ENCODE measurements around the gene SYNGR3.

The SYNGR3 gene

DNA sequence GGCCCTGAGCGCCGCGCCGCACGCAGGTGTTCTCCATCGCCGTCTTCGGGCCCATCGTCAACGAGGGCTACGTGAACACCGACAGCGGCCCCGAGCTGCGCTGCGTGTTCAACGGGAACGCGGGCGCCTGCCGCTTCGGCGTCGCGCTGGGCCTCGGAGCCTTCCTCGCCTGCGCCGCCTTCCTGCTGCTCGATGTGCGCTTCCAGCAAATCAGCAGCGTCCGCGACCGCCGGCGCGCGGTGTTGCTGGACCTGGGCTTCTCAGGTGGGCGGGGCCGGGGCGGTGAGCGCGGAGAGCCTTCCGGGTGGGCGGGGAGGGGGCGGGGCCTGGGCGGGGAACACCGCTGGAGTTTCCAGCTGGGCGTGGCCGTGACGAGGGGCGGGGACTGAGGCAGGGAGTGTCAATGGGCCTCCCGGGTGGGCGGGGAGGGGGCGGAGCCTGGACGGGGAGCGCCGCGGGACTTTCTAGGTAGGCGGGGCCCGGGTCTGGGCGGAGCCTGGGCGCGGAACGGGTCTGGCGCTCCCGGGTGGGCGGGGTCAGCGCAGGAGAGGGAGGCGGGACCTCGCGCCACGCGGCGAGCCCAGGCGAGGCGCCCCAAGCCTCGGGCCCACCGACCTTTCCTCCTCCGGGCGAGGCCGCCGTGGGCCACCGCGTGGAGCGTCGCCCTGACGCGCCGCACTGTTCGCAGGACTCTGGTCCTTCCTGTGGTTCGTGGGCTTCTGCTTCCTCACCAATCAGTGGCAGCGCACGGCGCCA lies 2.4 kb downstream of the SYNGR3 start:
- in situ Hi-C loops (cut with MboI; ENCODE audit: low sequenced_read_pairs), result no loop called here

DNA sequence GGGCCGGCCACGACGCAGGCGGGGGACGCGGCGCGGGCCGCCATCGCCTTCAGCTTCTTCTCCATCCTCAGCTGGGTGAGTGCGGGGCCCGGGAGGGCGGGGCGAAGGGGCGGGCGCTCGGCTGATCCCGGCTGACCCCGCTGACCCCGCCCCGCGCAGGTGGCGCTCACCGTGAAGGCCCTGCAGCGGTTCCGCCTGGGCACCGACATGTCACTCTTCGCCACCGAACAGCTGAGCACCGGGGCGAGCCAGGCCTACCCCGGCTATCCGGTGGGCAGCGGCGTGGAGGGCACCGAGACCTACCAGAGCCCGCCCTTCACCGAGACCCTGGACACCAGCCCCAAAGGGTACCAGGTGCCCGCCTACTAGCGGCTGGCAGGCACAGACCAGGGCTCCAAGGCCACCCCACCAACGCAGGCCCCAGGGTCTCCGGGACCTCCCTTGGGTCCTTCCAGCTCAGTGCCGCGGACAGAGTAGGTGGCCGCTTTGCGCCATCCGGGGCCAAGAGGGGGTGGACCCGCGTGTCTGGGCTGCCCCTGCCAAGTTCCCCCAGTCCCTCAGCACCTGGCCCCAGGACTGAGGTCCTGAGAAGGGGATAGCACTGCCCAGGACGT lies 3.0 kb downstream of the SYNGR3 start:
- in situ Hi-C loops (cut with MboI; ENCODE audit: low sequenced_read_pairs), result no loop called here

DNA sequence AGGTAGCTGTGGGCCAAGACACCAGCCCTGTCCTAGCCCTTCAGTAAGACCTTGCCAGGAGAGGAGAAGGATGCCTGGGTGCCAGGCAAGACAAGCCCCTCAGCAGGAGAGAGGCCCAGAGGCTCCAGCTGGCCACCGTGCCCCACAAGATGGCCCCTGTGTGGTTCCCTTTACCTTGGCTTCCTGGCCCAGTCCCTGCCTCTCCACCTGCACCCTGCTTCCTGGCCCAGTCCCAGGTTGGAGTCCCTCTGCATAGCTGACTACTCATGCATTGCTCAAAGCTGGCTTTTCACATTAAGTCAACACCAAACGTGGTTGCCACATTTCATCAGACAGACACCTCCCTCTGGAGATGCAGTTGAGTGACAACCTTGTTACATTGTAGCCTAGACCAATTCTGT lies 4.0 kb downstream of the SYNGR3 start:
- in situ Hi-C loops (cut with MboI; ENCODE audit: low sequenced_read_pairs), result no loop called here

DNA sequence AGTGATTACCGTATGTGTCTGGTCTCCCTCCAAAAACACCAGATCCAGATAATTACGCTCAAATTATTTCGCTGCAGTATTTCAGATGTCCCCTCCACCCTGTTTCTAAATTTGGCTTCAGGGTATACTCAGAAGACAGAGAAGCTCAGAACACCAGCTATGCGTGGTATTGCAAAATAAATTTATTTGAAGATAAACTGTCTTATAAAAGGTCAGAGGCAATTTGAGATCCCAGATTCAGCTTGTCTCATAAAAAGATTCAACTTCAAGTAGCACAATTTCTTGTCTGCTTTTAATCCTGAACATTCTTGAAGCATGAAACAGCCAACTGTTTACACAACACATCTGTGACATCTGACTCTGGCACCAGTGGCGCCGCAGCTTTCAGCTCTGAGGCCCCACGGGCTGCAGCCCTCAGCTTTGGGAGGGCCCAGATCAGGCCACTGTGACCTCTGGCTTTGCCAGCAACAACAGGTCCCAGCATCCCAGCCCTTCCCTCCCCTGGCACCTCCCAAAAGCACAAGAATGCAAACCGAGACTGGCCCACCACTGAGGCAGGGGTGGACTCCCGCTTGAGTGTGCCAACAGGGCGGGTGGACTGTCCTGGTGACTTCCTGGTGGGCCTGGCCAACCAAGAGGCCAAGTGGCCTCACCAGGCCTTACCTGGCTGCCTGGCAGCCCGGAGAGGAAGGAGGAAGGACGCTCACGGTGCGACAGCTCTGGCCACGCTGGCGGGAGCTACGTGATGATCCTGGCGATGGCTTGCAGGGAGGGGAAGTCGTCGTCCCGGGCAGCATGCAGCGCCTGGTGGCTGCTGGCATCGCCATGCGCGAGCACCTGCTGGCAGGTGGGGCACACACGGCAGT lies 8.0 kb downstream of the SYNGR3 start:
- in situ Hi-C loops (cut with MboI; ENCODE audit: low sequenced_read_pairs), result no loop called here

DNA sequence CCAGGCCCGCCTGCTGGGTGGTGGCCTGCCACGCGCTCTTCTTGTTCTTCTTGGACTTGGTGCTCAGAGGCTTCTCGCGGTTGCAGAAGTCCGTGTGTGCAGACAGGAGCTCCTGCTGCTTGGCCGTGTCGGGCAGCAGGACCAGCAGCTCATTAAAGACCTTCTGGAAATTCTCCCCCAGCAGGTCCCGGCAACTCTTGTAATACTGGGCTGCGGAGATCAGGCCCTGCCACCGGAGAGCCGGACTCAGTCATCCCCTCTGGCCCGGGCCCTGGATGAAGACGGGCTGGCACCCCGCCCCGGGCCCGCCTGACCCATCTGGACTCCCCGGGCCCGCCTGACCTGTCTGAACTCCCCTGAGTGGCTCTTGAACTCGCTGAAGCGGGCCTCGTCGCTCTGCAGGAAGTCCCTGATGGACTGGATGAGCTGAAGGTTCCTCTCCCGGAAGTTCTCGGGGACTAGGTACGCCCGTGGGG lies 8.6 kb downstream of the SYNGR3 start:
- in situ Hi-C loops (cut with MboI; ENCODE audit: low sequenced_read_pairs), result no loop called here

DNA sequence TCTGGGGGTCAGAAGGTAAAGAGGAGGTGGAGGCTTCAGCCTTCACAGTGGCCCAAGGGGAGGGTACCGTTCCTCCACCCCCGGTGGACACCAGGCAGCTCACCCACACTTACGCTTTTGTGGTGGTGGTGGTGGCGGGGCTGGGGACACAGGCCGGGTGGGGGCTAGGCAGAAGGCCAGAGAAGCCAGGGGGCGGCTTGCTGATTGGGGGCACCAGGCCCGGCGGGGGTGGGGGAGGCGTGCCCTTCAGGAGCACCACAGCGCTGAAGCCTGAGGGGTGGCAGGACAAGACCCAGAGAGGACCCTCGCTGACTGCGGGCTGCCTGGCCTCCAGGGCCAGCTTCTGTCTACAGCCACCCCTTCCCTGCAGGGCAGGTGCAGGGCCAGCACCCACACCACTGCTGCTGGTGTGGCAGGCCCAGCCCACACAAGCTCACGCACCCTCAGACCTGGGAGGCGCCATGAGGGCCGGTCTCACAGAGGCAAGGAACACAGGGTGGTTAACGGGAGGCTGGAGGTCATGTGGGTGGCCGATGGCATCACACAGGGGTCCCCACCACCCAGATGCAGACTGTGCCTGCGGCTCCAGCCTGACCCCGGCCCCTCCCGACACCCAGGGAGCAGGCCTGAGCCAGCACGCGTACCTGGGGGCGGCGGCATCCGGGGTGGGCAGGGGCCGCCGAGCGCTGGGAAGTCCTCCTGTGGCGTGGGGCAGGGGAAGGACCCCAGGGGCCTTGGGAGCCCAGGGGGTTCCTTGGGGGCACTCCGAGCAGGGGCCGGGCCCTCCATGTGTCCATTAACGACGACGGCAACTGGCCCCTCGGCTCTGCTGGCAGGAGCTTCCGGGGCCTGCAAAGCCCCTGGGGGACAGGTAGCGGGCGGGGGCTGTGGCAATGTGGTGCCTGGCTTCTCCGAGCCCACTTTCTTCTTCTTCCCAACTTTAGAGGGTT lies 9.4 kb downstream of the SYNGR3 start:
- in situ Hi-C loops (cut with MboI; ENCODE audit: low sequenced_read_pairs), result no loop called here

DNA sequence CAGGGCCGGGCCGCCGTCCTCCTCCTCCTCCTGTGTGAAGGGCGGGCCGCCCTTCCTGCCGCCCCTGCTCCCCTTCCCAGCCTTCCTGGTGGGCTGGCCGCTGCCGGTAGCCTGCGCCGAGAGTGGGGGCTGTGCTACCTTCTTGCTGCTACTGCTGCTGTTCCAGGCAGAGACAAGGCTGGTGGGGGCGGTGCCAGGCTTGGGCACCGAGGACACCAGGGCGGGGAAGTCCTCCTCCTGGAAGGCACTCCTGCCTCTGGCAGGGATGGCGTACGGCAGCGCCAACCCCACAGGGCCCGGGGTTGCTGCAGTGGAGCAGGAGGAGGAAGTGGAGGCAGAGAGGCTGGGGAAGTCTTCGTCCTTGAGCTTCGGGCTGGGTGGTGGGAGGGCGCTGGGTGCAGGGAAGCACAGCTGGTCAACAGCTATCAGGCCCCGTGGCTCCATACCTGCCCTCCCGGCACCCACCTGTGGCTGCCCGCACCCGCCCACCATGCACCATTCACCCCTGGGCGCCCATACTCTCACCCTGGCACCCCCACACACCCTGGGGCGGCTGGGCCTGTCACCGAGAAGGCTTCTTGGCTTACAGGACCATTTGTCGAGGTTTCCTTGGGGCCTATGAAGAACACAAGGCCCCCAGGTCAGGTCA lies 10.2 kb downstream of the SYNGR3 start:
- in situ Hi-C loops (cut with MboI; ENCODE audit: low sequenced_read_pairs), result loop anchor here (25.0 kb wide), 1 partner anchor 137 kb away; the partner anchor contains the start of genes PKD1 and RAB26

DNA sequence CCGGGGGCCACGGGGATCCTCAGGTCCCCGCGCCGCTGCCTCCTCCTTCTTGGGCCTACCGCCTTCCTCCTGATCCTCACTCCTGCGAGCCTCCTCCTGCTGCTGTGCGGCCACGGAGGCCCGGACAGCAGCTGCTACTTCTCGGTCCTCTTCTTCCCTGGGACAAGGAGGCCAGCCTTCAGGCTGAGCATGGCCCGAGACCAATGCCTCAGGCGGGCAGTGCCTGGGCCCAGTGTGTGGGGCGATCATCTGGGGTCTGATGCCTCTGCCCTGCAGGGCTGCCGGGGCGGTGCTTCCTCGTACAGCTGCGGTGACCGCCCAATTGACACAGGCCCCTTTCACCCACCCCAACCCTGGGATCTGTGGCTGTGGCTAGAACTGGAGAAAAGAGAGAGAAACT lies 11.3 kb downstream of the SYNGR3 start:
- in situ Hi-C loops (cut with MboI; ENCODE audit: low sequenced_read_pairs), result loop anchor here (25.0 kb wide), 1 partner anchor 136 kb away; the partner anchor contains the start of genes PKD1 and RAB26

DNA sequence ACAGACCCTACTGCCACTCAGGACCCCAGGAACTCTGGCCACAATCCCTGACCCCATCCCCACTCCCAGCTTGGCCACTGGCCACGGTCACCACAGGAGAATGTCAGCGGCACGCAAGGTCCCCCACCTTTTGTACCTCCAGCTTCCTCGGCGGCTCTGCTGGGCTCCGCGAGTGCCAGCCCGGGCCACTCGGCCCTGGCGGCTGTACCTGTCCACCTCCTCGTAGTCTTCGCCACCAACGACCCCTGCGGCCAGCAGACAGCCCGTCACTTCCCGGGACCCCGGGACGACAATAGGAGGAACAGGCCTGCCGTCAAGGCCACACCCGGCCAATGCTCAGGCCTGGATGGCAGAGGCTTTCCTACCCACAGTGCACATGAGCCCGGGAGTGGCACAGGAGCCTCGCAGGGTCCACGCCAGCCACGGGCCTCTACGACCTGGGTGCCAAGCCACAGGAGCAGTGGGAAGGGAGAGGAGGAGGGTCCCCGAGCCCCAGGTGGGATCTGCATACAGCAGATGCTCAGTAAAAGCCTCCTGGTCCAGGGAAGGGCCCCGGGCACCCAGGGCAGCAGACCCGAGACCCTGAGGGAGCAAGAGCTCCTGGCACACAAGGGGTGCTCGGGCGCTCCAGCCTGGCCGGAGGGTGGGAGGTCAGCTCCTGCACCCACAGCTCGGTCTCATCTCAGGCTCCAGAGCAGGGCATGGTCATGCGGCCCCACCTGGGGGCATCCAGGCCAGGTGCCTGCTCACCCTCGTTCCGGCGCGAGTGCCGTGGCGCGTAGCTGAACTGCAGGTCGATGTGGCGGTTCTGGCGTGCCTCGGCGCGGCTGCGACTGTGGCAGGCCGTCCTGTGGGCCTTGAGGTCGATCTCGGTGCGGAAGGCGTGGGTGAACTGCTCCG lies 11.9 kb downstream of the SYNGR3 start:
- in situ Hi-C loops (cut with MboI; ENCODE audit: low sequenced_read_pairs), result loop anchor here (25.0 kb wide), 1 partner anchor 136 kb away; the partner anchor contains the start of genes PKD1 and RAB26

DNA sequence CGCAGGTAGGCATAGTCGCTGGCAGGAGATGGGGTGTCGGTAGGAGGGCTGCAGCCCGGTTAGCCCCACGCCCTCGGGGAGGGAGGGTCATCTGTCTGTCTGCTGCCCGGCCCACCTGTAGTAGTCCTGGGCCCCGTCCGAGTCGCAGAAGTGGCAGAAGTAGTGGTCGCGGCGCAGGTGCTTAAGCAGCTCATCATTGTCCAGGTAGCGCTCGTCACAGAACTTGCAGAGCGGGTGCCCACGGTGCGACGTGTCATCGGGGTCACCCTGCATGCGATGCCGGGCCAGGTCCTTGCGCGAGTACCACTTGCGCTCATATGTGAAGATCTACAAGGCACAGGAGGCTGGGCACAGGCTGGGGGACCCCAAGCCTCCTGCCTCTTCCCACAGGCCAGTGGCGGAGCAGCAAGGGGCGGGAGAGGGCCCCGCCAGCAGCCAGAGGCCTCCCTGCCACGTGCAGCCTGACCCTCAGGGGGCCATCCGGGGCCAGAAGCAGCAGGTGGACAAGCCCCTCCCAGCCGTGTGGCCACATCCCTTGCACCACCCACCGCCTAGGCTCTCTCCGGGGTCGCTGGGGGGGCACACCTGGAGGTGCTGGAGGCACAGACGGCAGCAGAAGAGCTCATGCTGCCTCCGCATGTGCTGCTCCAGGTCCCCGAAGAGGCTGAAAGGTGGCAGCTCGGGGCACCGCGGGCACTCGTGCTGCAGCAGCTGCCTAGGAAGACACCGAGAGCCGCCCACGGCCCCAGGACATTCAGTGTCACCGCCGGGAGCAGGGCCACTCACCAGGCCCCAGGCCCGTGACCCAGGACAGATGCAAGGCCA lies 12.8 kb downstream of the SYNGR3 start:
- in situ Hi-C loops (cut with MboI; ENCODE audit: low sequenced_read_pairs), result loop anchor here (25.0 kb wide), 1 partner anchor 135 kb away; the partner anchor contains the start of genes PKD1 and RAB26

DNA sequence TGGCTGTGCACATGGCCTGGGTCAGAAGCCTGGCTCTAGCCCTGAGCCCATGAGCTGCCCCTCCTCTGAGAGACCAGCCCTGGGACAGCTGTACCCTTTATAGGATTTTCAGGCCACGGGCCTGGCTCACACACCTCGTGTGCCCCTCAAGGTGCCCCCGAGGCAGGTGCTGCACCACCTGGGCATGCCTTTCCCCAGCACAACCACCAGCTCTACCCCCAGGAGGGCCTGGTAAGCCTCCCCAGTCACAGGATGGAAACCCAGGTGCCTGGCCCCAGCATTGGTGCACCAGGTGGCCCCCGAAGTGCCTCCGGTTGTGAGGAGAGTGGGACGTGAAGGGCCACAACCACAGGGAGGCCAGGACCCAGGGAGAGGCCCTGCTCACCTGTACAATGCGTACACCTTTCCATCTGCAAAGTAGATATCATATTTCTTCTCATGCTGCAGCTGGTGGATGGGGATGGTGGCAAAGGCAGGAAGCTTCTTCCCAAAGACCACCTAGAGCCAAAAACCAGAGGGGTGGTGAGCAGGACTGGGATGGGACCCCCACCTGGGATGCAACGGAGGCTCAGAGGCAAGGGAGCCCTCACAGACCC lies 13.6 kb downstream of the SYNGR3 start:
- in situ Hi-C loops (cut with MboI; ENCODE audit: low sequenced_read_pairs), result loop anchor here (25.0 kb wide), 1 partner anchor 134 kb away; the partner anchor contains the start of genes PKD1 and RAB26

DNA sequence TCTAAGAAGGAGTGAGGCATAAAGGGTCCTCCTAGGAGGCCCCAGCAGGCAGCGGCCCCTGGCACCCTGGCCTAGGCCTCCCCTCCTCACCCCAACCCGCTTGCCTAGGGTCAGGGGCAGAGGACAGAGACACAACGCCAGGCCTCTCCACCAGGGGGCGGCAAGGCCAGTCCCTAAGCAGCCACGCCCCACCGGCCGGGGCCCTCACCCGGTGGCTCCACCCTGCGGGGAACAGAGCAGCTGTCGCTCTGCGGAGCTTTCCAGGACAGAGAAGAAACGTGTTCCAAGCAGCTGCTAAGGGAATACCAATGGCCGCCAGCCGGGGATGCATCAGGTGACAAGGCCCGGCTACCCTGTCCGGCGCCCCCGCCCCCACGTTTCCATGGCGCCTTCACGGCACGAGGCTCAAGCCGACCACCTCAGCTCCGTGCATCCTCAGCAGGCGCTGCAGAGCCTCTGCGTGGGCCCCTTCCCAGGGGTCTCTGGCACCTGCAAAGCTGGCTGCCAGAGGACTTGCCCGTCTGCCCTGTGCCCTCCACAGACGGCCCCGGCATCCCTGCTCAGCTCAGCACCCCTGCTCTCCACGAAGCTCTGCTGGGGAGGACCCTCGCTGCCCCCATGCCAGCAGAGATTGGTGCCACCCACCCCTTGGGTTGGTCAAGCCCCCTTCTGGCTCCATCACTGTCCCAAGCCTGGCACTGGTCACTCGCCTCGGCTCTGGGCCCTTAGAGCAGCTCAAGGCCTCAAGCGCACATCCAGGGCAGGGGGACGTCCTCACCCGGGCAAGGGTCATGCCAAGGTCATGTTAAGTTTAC lies 14.3 kb downstream of the SYNGR3 start:
- in situ Hi-C loops (cut with MboI; ENCODE audit: low sequenced_read_pairs), result loop anchor here (25.0 kb wide), 1 partner anchor 133 kb away; the partner anchor contains the start of genes PKD1 and RAB26

DNA sequence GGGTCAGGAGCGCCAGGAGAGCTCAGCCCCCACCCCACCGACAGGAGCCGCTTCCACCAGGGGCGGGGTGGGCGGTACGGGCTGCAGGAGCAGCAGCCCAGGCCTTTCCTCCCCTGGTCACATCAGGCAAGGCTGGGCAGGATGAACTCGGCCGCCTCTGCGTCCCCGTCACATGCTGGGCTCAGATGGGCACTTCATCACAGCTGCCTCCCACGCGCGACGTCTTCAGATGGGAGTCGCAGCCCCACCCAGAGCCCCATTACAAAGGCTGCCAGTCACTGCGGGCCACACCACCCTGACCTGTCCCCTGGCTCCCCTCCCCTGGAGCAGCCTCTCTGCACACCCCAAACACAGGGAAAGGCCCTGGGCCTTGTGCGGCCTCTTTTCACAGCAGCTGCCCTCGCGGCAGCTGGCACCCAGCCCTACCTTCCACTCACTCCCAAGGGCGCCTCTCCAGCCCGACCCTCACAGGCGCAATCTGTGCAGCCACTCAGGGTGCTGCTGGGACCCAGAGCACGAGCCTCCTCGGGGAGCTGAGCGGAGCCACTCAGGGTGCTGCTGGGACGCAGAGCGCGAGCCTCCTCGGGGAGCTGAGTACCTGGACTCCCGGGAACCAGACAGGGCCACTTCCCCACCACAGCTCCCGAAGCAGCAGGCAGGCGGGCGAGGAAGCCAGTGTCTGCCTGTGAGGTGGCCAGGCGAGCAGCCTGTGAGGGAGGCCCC lies 15.2 kb downstream of the SYNGR3 start:
- in situ Hi-C loops (cut with MboI; ENCODE audit: low sequenced_read_pairs), result loop anchor here (25.0 kb wide), 1 partner anchor 132 kb away; the partner anchor contains the start of genes PKD1 and RAB26

DNA sequence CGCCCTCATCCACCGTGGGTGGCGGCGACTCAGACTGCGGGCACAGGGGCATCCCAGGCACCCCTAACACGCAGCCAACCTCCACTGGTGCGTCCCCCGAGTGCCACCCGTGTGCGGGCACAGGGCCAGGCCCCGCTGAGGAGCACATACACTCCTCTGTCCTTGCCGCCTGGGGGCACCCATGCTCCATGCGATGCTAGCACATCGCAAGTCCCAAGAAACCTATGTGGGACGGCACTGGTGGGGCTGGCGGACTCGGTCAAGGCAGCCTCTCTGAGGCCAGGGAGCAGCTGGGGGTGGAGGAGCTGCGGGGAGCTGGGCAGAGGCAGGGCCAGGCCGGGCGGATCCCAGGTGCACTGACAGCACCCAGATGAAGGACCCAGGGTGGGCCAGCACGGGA lies 15.9 kb downstream of the SYNGR3 start:
- in situ Hi-C loops (cut with MboI; ENCODE audit: low sequenced_read_pairs), result loop anchor here (25.0 kb wide), 1 partner anchor 132 kb away; the partner anchor contains the start of genes PKD1 and RAB26

DNA sequence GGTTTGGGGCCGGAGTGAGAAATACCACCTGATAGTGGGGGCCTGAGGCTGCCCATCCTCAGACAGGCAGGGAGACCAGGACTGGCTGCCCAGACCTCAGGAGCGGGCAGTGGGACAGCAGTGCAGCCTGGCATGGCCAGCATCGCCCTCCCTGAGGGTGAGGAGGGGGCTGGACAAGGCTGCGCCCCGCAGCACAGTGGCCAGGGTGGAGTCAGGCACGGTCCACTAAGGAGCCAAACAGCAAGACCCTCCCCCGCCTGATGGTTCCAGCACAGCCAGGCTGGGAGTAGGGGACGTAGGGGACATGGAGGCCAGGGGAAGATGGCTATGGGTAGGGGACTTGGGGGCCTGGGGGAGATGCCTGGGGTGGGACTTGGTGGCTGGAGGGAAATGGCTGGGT lies 16.5 kb downstream of the SYNGR3 start:
- in situ Hi-C loops (cut with MboI; ENCODE audit: low sequenced_read_pairs), result loop anchor here (25.0 kb wide), 1 partner anchor 131 kb away; the partner anchor contains the start of genes PKD1 and RAB26

All from HL-60/S4 treated with phorbol 12-myristate 13-acetate at 8.2 ng/mL for 4 days and 3 days (cell line).